BLaER1 treated with 17β-estradiol and CSF1 and Interleukin-3, amounts not matched to agents 10 nM and 100 nM (cell line): ENCODE data around the gene PBXIP1.
A peak's percentile ranks its signal among the peaks of the same experiment; 100 is the strongest.

ENCODE experiments used
- H3K27ac ChIP-seq, 11 experiments: shearing (Covaris generic); formaldehyde crosslinking; 2 replicates each; pipeline ENCODE4 v1.8.1; 2022
- H3K27me3 ChIP-seq, 11 experiments: shearing (Covaris generic); formaldehyde crosslinking; 2 replicates each; pipeline ENCODE4 v1.8.1; 2022
- H3K36me3 ChIP-seq, 11 experiments: shearing (Covaris generic); formaldehyde crosslinking; 2 replicates each; pipeline ENCODE4 v1.8.1; 2022
- H3K4me1 ChIP-seq, 10 experiments: shearing (Covaris generic); formaldehyde crosslinking; 2 replicates each; pipeline ENCODE4 v1.8.1; 2022
- H3K4me2 ChIP-seq, 11 experiments: shearing (Covaris generic); formaldehyde crosslinking; 2 replicates each; pipeline ENCODE4 v1.8.1; 2022
- H3K4me3 ChIP-seq, 10 experiments: shearing (Covaris generic); formaldehyde crosslinking; 2 replicates each; pipeline ENCODE4 v1.8.1; 2022
- H3K9ac ChIP-seq, 11 experiments: shearing (Covaris generic); formaldehyde crosslinking; 2 replicates each; pipeline ENCODE4 v1.8.1; 2022
- H3K9me3 ChIP-seq, 11 experiments: shearing (Covaris generic); formaldehyde crosslinking; replicated peaks in 1 of 11; 2 replicates each; pipeline ENCODE4 v1.8.1; 2022
- H4K20me1 ChIP-seq, 11 experiments: shearing (Covaris generic); formaldehyde crosslinking; 2 replicates each; pipeline ENCODE4 v1.8.1; 2022
- Cebpa-rat ChIP-seq, 11 experiments: shearing (Covaris generic); IDR thresholded peaks; 2 replicates each; pipeline ENCODE4 v1.8.1; 2022

The PBXIP1 gene

GRCh38 chr1:154966111-154966510 is 10.2 kb upstream of the PBXIP1 start:
- Histone ChIP-seq H3K9me3 (no peaks in the 10 kb centered on the region), H4K20me1 (peaks cover 10 to 72% (median 34%) of the 10 kb centered on the region in 11 experiments; a peak in 18 of 22 replicates), H3K9ac (peak overlapping the region in 2 of 11 experiments; percentile 6 to 40; a peak in 2 of 22 replicates), H3K36me3 (peaks cover 60 to 75% (median 68%) of the 10 kb centered on the region in 11 experiments), H3K4me3 (no peak overlapping the region), H3K27me3 (no peaks in the 10 kb centered on the region), H3K27ac (no peak overlapping the region), H3K4me1 (peaks cover 45 to 91% (median 66%) of the 10 kb centered on the region in 10 experiments), H3K4me2 (0 out of 22 replicates have a peak overlapping the region, but pooled peaks of 1 of the 11 experiments have one; percentile 17)
- TF ChIP-seq Cebpa-rat (IDR thresholded peaks at IDR 0.05), result no peak

GRCh38 chr1:154964359-154964758 is 8.5 kb upstream of the PBXIP1 start:
- H3K9me3 ChIP-seq, result no peaks in the 10 kb centered on the region
- H3K27me3 ChIP-seq, result no peaks in the 10 kb centered on the region
- TF ChIP-seq Cebpa-rat (IDR thresholded peaks at IDR 0.05), result peak in 1 of 11 experiments; percentile 29; a peak in 1 of 22 replicates
- H3K36me3 ChIP-seq, result peaks cover 64 to 75% (median 70%) of the 10 kb centered on the region in 11 experiments
- peak overlapping the region in 8 of 11 experiments; percentile 14 to 99 (median 96); a peak in 6 of 22 replicates for H3K9ac ChIP-seq
- peak overlapping the region in 8 of 11 experiments; percentile 89 to 99 (median 92); a peak in 9 of 22 replicates for H3K4me2 ChIP-seq
- H3K27ac ChIP-seq, result peak overlapping the region in 1 of 11 experiments; percentile 42; a peak in 1 of 22 replicates
- H4K20me1 ChIP-seq, result peaks cover 0 to 61% (median 28%) of the 10 kb centered on the region in 11 experiments; a peak in 16 of 22 replicates
- H3K4me3 ChIP-seq, result no peak overlapping the region
- H3K4me1 ChIP-seq, result peaks cover 44 to 88% (median 64%) of the 10 kb centered on the region in 10 experiments

GRCh38 chr1:154963643-154964042 is 7.7 kb upstream of the PBXIP1 start:
- peak overlapping the region in 2 of 10 experiments; percentile 80 to 84; a peak in 2 of 20 replicates for H3K4me3 ChIP-seq
- peaks cover 0 to 54% (median 25%) of the 10 kb centered on the region in 11 experiments; a peak in 15 of 22 replicates for H4K20me1 ChIP-seq
- TF ChIP-seq Cebpa-rat (IDR thresholded peaks at IDR 0.05), result no peak
- peaks cover 68 to 75% (median 70%) of the 10 kb centered on the region in 11 experiments for H3K36me3 ChIP-seq
- H3K27me3 ChIP-seq, result no peaks in the 10 kb centered on the region
- H3K4me1 ChIP-seq, result peaks cover 44 to 88% (median 63%) of the 10 kb centered on the region in 10 experiments
- peak overlapping the region in 10 of 11 experiments; percentile 31 to 99 (median 96); a peak in 16 of 22 replicates for H3K9ac ChIP-seq
- no peaks in the 10 kb centered on the region for H3K9me3 ChIP-seq
- peak overlapping the region; percentile 87 to 99 (median 92) for H3K4me2 ChIP-seq
- peak overlapping the region in 1 of 11 experiments; percentile 42; a peak in 1 of 22 replicates for H3K27ac ChIP-seq

GRCh38 chr1:154962795-154963330 is 7.0 kb upstream of the PBXIP1 start:
- Histone ChIP-seq H4K20me1 (peaks cover 0 to 47% (median 23%) of the 10 kb centered on the region in 11 experiments; a peak in 15 of 22 replicates), H3K4me1 (peaks cover 51 to 88% (median 60%) of the 10 kb centered on the region in 10 experiments), H3K27ac (peak overlapping the region in 7 of 11 experiments; percentile 93 to 99 (median 99); a peak in 12 of 22 replicates), H3K4me3 (peak overlapping the region; percentile 72 to 90 (median 80); a peak in 19 of 20 replicates), H3K9me3 (no peaks in the 10 kb centered on the region), H3K27me3 (no peaks in the 10 kb centered on the region), H3K4me2 (peak overlapping the region; percentile 87 to 99 (median 92)), H3K36me3 (peaks cover 65 to 75% (median 70%) of the 10 kb centered on the region in 11 experiments), H3K9ac (peak overlapping the region; percentile 92 to 99 (median 97))
- no peak for TF ChIP-seq Cebpa-rat (IDR thresholded peaks at IDR 0.05)

GRCh38 chr1:154962156-154962749 is 6.4 kb upstream of the PBXIP1 start:
- peak overlapping the region; percentile 93 to 99 (median 98) for H3K27ac ChIP-seq
- no peak for TF ChIP-seq Cebpa-rat (IDR thresholded peaks at IDR 0.05)

GRCh38 chr1:154961207-154962155 is 5.6 kb upstream of the PBXIP1 start, which contains the start of gene PYGO2:
PYGO2 (minus strand) TSS chr1:154961782; CDS start chr1:154961576, 206 bp downstream.
- Histone ChIP-seq H3K9ac (peak within 1 kb of the TSS; percentile 92 to 99 (median 97)), H3K27ac (peak within 1 kb of the TSS; percentile 93 to 99 (median 98)), H3K27me3 (no peaks in the 10 kb centered on the region), H3K9me3 (no peaks in the 10 kb centered on the region), H3K4me1 (peaks cover 60 to 88% (median 67%) of the 10 kb centered on the region in 10 experiments), H4K20me1 (peaks cover 0 to 33% (median 14%) of the 10 kb centered on the region in 11 experiments; a peak in 12 of 22 replicates), H3K4me2 (peak within 1 kb of the TSS; percentile 89 to 99 (median 94)), H3K4me3 (peak within 1 kb of the TSS; percentile 72 to 90 (median 80)), H3K36me3 (peaks cover 51 to 66% (median 60%) of the 10 kb centered on the region in 11 experiments)
- no peak for TF ChIP-seq Cebpa-rat (IDR thresholded peaks at IDR 0.05)

More at GRCh38 chr1:154962156-154962749, 6.4 kb upstream of the PBXIP1 start:
- Histone ChIP-seq H4K20me1 (peaks cover 0 to 41% (median 20%) of the 10 kb centered on the region in 11 experiments; a peak in 13 of 22 replicates), H3K4me2 (peak overlapping the region; percentile 87 to 99 (median 92)), H3K4me1 (peaks cover 53 to 88% (median 60%) of the 10 kb centered on the region in 10 experiments), H3K27me3 (no peaks in the 10 kb centered on the region), H3K9me3 (no peaks in the 10 kb centered on the region), H3K36me3 (peaks cover 59 to 73% (median 68%) of the 10 kb centered on the region in 11 experiments), H3K4me3 (peak overlapping the region; percentile 72 to 90 (median 80)), H3K9ac (peak overlapping the region; percentile 92 to 99 (median 97))

- H3K4me1 ChIP-seq, result peaks cover 63 to 85% (median 70%) of the 10 kb centered on the region in 10 experiments
- no peaks in the 10 kb centered on the region for H3K27me3 ChIP-seq
- peak overlapping the region; percentile 72 to 90 (median 80) for H3K4me3 ChIP-seq
- no peaks in the 10 kb centered on the region for H3K9me3 ChIP-seq
- H4K20me1 ChIP-seq, result peaks cover 0 to 25% (median 7%) of the 10 kb centered on the region in 11 experiments; a peak in 11 of 22 replicates
- TF ChIP-seq Cebpa-rat (IDR thresholded peaks at IDR 0.05), result no peak
- H3K9ac ChIP-seq, result peak overlapping the region; percentile 92 to 99 (median 97)
- H3K36me3 ChIP-seq, result peaks cover 42 to 57% (median 51%) of the 10 kb centered on the region in 11 experiments
- H3K27ac ChIP-seq, result peak overlapping the region in 10 of 11 experiments; percentile 93 to 99 (median 98); a peak in 19 of 22 replicates
- H3K4me2 ChIP-seq, result peak overlapping the region; percentile 89 to 99 (median 94)
Measured at GRCh38 chr1:154960446-154961136, 4.7 kb upstream of the PBXIP1 start.
